ENCODE results near the gene TMPRSS15.
A peak's percentile ranks its signal among the peaks of the same experiment; 100 is the strongest.

The TMPRSS15 gene

DNA sequence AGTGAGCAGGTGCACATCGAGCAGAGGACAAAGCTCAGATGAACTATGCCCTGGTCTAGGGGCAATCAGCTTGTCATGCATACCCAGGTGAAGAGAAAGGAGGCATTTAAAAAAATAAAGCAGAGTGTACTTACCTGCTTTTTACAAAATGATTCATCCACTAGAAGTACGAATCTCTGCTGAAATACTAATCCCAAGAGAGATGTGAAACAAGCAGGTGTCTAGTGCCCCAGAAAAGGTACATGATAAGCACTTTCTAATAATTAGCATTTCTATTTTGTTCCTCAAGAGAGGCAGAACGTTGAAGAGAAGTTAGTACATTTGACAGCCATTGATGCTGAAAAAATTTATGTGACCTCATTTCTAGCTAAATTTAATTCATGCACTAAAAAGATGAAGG, 127.8 kb downstream of the TMPRSS15 start:
- Mint-ChIP-seq H3K4me3 (no peak overlapping the region), H3K4me1 (ENCODE audit: low read depth) (no peaks in the 10 kb centered on the region), H3K27ac (no peak overlapping the region), H3K36me3 (ENCODE audit: low read depth) (no peaks in the 10 kb centered on the region), H3K27me3 (peaks cover 3% of the 10 kb centered on the region), H3K9me3 (no peaks in the 10 kb centered on the region)

DNA sequence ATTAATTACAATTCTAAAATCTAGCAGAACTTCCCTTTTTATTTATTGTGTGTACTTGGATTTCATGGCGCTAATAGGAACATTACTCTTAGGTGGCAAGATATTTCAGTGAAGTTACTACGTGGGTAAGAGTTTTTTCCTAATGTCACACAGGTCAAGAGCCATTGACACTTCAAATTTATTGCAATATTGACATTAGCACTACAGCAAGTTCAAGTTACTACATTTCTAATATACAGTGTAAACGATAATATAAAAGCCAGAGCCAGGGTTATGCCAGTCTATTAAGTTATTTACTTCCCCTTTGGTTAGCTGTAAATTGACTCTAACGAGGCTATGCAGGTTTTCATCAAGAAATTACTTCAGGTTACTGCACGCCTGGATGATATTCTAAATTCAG, 129.2 kb downstream of the TMPRSS15 start:
- Mint-ChIP-seq H3K9me3 (no peaks in the 10 kb centered on the region), H3K36me3 (ENCODE audit: low read depth) (no peaks in the 10 kb centered on the region), H3K4me1 (ENCODE audit: low read depth) (no peaks in the 10 kb centered on the region), H3K27ac (no peak overlapping the region), H3K27me3 (no peaks in the 10 kb centered on the region), H3K4me3 (no peak overlapping the region)

GRCh38 chr21:18273400-18273799, 130.2 kb downstream of the TMPRSS15 start:
- no peaks in the 10 kb centered on the region for H3K9me3 Mint-ChIP-seq
- no peak overlapping the region for H3K4me3 Mint-ChIP-seq
- no peaks in the 10 kb centered on the region for H3K27me3 Mint-ChIP-seq
- H3K27ac Mint-ChIP-seq: no peak overlapping the region
- no peaks in the 10 kb centered on the region for H3K36me3 Mint-ChIP-seq (ENCODE audit: low read depth)
- no peaks in the 10 kb centered on the region for H3K4me1 Mint-ChIP-seq (ENCODE audit: low read depth)

DNA sequence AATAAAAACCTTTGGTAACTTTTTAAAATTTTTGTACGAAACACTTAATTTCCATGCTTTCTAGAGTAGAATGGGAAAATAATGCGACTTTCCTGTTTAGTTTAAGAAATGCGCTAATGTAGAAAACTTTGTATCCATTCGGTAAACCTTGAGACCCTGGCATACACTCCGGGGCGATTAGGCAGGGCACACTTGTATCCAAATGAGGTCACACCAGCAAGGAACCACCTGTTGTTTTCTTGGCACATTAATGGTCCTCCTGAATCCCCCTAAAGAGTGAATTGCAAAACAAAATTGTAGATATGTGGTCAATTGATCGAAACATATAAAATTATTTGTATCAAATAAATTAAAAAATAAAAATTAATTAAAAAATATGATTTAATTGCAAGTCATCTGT, 133.7 kb downstream of the TMPRSS15 start:
- Mint-ChIP-seq H3K4me3 (no peak overlapping the region), H3K27me3 (no peaks in the 10 kb centered on the region), H3K36me3 (ENCODE audit: low read depth) (no peaks in the 10 kb centered on the region), H3K4me1 (ENCODE audit: low read depth) (no peaks in the 10 kb centered on the region), H3K27ac (no peak overlapping the region), H3K9me3 (no peaks in the 10 kb centered on the region)

DNA sequence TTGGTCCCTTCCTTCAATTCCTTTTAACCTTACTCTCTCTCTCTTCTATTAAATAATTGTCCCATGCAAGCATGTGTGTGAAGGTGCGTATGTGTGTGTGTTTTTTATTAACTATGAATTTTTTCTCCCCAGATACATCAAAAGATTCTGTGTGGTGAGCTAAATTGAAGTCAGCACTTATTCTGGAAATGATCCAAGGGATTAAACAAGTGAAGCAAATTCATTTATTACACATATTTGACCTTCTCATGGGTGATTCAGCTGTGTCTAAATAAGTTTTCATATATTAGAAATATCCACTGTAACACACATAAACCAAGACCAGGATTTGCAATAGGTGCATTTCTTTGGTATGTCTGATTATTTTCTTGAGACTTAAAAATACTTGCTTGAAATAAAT, 134.7 kb downstream of the TMPRSS15 start:
- H3K27ac Mint-ChIP-seq: no peak overlapping the region
- H3K9me3 Mint-ChIP-seq: no peaks in the 10 kb centered on the region
- H3K4me1 Mint-ChIP-seq (ENCODE audit: low read depth): no peaks in the 10 kb centered on the region
- no peaks in the 10 kb centered on the region for H3K27me3 Mint-ChIP-seq
- H3K4me3 Mint-ChIP-seq: no peak overlapping the region
- H3K36me3 Mint-ChIP-seq (ENCODE audit: low read depth): no peaks in the 10 kb centered on the region

DNA sequence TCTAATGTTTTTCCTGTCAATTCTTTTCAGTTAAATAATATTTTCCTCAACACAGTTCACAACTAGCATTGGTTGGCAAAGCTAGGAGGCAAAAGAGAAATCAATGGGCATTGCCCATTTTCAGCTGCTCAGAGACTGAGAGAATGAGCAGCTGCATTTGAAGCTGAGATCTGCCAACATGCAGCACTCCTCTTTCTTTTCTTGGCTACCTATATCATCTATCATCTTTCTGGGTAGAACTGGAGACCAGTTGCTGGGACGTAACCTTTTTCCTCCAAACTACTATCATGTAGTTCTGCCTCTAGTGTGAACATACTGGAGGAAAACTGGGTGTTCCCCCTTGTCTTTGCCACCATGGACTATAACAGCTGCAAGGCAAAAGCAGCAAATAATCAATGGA, 136.1 kb downstream of the TMPRSS15 start:
- Mint-ChIP-seq H3K36me3 (ENCODE audit: low read depth) (no peaks in the 10 kb centered on the region), H3K9me3 (no peaks in the 10 kb centered on the region), H3K4me3 (no peak overlapping the region), H3K27me3 (no peaks in the 10 kb centered on the region), H3K4me1 (ENCODE audit: low read depth) (no peaks in the 10 kb centered on the region), H3K27ac (no peak overlapping the region)

- no peak overlapping the region for H3K27ac Mint-ChIP-seq
- H3K36me3 Mint-ChIP-seq (ENCODE audit: low read depth): no peaks in the 10 kb centered on the region
- no peak overlapping the region for H3K4me3 Mint-ChIP-seq
- no peaks in the 10 kb centered on the region for H3K9me3 Mint-ChIP-seq
- no peaks in the 10 kb centered on the region for H3K27me3 Mint-ChIP-seq
- no peaks in the 10 kb centered on the region for H3K4me1 Mint-ChIP-seq (ENCODE audit: low read depth)
These were observed 137.6 kb downstream of the TMPRSS15 start for GRCh38 chr21:18265944-18266343.

DNA sequence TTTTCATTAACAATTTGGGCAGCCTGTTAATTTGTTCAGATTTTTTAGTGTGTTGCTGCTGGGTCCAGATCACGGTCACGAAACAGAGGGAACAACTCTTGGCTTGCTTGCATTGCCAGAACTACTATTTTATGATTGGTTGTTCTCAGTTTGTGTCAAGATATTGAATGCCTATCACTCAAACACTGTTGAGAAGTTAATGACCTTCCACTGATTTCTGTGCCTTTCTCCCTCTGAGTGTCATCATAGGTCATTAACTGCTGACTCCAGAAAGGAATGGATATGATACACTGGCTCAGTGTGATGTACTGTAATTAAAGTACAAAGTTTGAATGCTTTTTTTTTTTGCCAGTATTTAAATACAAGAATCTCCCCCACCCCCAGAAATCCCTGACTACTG, 149.8 kb downstream of the TMPRSS15 start:
- Mint-ChIP-seq H3K27ac (no peak overlapping the region), H3K4me3 (no peak overlapping the region), H3K9me3 (no peaks in the 10 kb centered on the region), H3K27me3 (no peaks in the 10 kb centered on the region), H3K4me1 (ENCODE audit: low read depth) (no peaks in the 10 kb centered on the region), H3K36me3 (ENCODE audit: low read depth) (no peaks in the 10 kb centered on the region)

- H3K27me3 Mint-ChIP-seq: no peaks in the 10 kb centered on the region
- no peaks in the 10 kb centered on the region for H3K9me3 Mint-ChIP-seq
- no peaks in the 10 kb centered on the region for H3K4me1 Mint-ChIP-seq (ENCODE audit: low read depth)
- H3K27ac Mint-ChIP-seq: no peak overlapping the region
- H3K36me3 Mint-ChIP-seq (ENCODE audit: low read depth): no peaks in the 10 kb centered on the region
- H3K4me3 Mint-ChIP-seq: no peak overlapping the region
These were observed 150.4 kb downstream of the TMPRSS15 start for GRCh38 chr21:18253221-18253620.

DNA sequence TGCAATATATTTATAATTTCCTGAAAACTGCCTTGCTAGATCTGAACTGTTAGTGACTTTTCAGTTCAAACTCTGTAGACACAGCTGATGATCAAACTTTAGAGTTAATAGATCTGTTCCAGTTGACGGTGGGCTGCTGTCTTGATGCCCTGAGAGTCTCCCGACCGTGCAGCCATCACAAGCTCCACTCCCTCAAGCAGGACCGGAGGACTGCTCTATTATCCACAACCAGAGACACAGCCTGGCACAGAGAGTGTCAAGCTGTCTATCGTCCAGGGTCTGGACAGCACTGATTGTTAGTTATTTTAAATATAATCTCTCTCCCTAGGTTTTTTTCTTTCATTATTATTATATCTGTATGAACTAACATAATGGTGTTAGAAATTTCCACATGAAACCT, 150.9 kb downstream of the TMPRSS15 start:
- Mint-ChIP-seq H3K4me3 (no peak overlapping the region), H3K36me3 (ENCODE audit: low read depth) (no peaks in the 10 kb centered on the region), H3K9me3 (no peaks in the 10 kb centered on the region), H3K27ac (no peak overlapping the region), H3K27me3 (no peaks in the 10 kb centered on the region), H3K4me1 (ENCODE audit: low read depth) (no peaks in the 10 kb centered on the region)

- H3K36me3 Mint-ChIP-seq (ENCODE audit: low read depth): no peaks in the 10 kb centered on the region
- H3K27ac Mint-ChIP-seq: no peak overlapping the region
- no peak overlapping the region for H3K4me3 Mint-ChIP-seq
- no peaks in the 10 kb centered on the region for H3K27me3 Mint-ChIP-seq
- no peaks in the 10 kb centered on the region for H3K4me1 Mint-ChIP-seq (ENCODE audit: low read depth)
- no peaks in the 10 kb centered on the region for H3K9me3 Mint-ChIP-seq
These were observed 151.3 kb downstream of the TMPRSS15 start for GRCh38 chr21:18252256-18252655.

- Mint-ChIP-seq H3K4me3 (no peak overlapping the region), H3K27ac (no peak overlapping the region), H3K4me1 (ENCODE audit: low read depth) (no peaks in the 10 kb centered on the region), H3K9me3 (no peaks in the 10 kb centered on the region), H3K27me3 (peaks cover 5% of the 10 kb centered on the region), H3K36me3 (ENCODE audit: low read depth) (no peaks in the 10 kb centered on the region)
These were observed 152.5 kb downstream of the TMPRSS15 start for GRCh38 chr21:18251065-18251464.

DNA sequence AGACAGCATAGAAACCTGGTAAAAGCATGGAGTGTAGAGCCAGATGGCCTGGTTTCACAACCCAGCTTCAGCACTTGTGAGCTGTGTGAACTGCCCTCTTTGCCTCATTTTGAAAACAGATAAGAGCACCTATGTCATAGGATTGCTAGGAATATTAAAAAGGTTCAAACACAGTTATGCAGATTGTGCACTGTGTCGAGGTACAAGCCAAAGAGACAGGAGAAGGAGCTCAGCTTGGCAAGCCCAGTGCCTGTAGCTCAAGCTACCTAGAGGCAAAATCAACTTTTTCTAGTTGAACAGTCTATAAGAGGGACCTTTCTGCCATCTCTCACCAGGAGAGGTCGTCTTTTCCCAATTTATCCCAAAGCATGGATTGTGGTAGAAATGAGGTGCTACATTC, 153.9 kb downstream of the TMPRSS15 start:
- H3K4me3 Mint-ChIP-seq: no peak overlapping the region
- H3K27me3 Mint-ChIP-seq: peaks cover 15% of the 10 kb centered on the region
- no peaks in the 10 kb centered on the region for H3K9me3 Mint-ChIP-seq
- H3K4me1 Mint-ChIP-seq (ENCODE audit: low read depth): no peaks in the 10 kb centered on the region
- no peak overlapping the region for H3K27ac Mint-ChIP-seq
- H3K36me3 Mint-ChIP-seq (ENCODE audit: low read depth): no peaks in the 10 kb centered on the region

DNA sequence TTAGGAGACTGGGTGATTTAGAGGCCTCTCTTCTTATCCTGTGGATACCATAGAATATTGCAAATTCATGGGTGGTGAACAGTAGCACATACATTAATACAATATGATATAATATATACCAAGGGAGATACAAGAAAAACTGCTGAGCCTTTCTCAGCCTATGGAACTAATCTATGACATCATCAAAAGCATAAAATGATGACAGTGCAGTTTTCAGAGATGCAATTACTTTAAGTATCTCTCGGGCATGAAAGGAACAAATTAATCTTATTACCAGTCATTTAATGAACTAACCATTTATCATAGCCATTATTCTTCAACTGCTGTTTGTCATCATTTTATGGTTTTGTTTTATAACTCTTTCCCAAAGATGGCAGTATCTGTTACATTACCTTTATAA, 155.4 kb downstream of the TMPRSS15 start:
- Mint-ChIP-seq H3K9me3 (no peaks in the 10 kb centered on the region), H3K4me1 (ENCODE audit: low read depth) (no peaks in the 10 kb centered on the region), H3K4me3 (no peak overlapping the region), H3K27ac (no peak overlapping the region), H3K36me3 (ENCODE audit: low read depth) (no peaks in the 10 kb centered on the region), H3K27me3 (peaks cover 25% of the 10 kb centered on the region)

- no peak overlapping the region for H3K4me3 Mint-ChIP-seq
- H3K36me3 Mint-ChIP-seq (ENCODE audit: low read depth): no peaks in the 10 kb centered on the region
- H3K27ac Mint-ChIP-seq: no peak overlapping the region
- H3K27me3 Mint-ChIP-seq: peaks cover 28% of the 10 kb centered on the region
- no peaks in the 10 kb centered on the region for H3K9me3 Mint-ChIP-seq
- H3K4me1 Mint-ChIP-seq (ENCODE audit: low read depth): no peaks in the 10 kb centered on the region
These were observed 158.1 kb downstream of the TMPRSS15 start for GRCh38 chr21:18245464-18245967.

- H3K4me1 Mint-ChIP-seq (ENCODE audit: low read depth): no peaks in the 10 kb centered on the region
- no peaks in the 10 kb centered on the region for H3K9me3 Mint-ChIP-seq
- H3K4me3 Mint-ChIP-seq: peak within 1 kb of the TSS; percentile 26
- H3K36me3 Mint-ChIP-seq (ENCODE audit: low read depth): no peaks in the 10 kb centered on the region
- no peak within 1 kb of the TSS for H3K27ac Mint-ChIP-seq
- H3K27me3 Mint-ChIP-seq: peaks cover 28% of the 10 kb centered on the region
These were observed 158.7 kb downstream of the TMPRSS15 start, which contains the start of gene CHODL for GRCh38 chr21:18244671-18245463. Gene CHODL, plus strand, starts transcription at chr21:18244833. Its CDS starts 391 bp downstream, at chr21:18245224.
